Muscle layer of colon (tissue), 2 donors: ENCODE measurements around the gene CKMT1A.
"Not testable (repeated sequence)": the region's sequence is repeated elsewhere in the genome, so short reads cannot be mapped to it uniquely, and the experiment has no call there.

Experiments used
- H3K27ac ChIP-seq: one replicate; pipeline ENCODE4 v1.7.0; 2013; ENCODE audit warnings: low read depth, mild to moderate bottlenecking, low read length, moderate library complexity
- H3K27me3 ChIP-seq, 2 donors: one replicate each; pipeline ENCODE4 v1.7.0; 2013; ENCODE audit warnings: low read length in 2 of 2, mild to moderate bottlenecking in 2 of 2; ENCODE audit not compliant: insufficient read depth in 2 of 2, control insufficient read depth in 1 of 2
- H3K36me3 ChIP-seq: one replicate; pipeline ENCODE4 v1.7.0; 2013; ENCODE audit warnings: mild to moderate bottlenecking, low read length; ENCODE audit not compliant: insufficient read depth
- H3K4me1 ChIP-seq: one replicate; pipeline ENCODE4 v1.7.0; 2013; ENCODE audit warnings: mild to moderate bottlenecking, low read length; ENCODE audit not compliant: insufficient read depth
- H3K4me3 ChIP-seq, 2 donors: one replicate each; pipeline ENCODE4 v1.7.0; 2013; ENCODE audit warnings: low read length in 2 of 2, low read depth in 1 of 2, mild to moderate bottlenecking in 1 of 2, moderate library complexity in 1 of 2
- H3K9ac ChIP-seq: one replicate; pipeline ENCODE4 v1.7.0; 2013; ENCODE audit warnings: low read length
- H3K9me3 ChIP-seq: one replicate; pipeline ENCODE4 v1.7.0; 2013; ENCODE audit warnings: mild to moderate bottlenecking, low read length
- donor health status: abdominal sarcoma.
- donor health status: Adenocarcinoma of cecum.

Gene CKMT1A

DNA sequence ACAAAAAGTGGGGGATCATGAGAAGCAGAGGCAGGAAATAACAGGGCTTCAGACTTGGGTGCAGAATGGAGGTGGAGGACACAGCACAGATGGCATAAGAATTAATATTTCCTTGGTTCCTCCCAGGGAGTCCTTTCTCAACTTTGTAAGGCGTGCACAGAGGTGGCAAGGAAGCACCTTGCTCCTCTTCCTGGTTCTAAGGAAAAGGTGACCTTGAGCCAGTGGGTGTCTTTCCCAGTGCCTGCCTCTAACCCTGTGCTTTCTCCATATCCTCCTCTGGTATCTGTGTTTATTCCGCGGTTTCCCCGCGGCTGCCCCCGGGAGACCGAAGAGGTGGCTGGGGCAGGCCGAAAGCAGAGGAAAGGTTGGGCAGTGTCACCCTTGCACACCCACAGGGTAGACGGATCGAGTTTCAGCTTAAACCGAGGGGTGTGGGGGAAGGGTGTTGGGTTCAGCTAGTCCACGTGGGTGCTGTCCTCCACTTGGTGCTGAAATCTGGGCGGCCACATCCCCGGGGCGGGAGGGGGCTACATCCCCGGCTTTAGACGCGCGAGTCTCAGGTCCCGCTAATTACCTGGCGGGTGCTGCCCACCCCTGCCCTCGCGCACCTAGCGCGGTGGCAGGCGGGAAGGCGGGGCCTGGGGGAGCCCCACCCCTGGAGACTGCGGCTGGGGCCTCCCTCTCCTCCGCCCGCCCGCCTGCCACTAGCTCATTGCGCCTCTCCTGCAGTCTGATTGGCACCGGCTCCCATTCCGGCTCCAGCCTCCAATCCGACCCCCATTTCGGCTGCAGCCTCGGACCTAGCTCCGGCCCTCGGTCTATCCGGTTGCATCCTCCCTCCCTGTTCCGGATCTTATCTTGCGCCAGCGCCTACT lies at the start of gene CKMT1A:
Gene CKMT1A (plus strand): TSS at position 712 of the 875 bp plus-strand sequence. CDS start 192 bp downstream, outside the sequence.
- H3K4me3 ChIP-seq, H3K4me1 ChIP-seq, H3K9me3 ChIP-seq, H3K27me3 ChIP-seq, H3K9ac ChIP-seq, H3K36me3 ChIP-seq, H3K27ac ChIP-seq: not testable (repeated sequence)

DNA sequence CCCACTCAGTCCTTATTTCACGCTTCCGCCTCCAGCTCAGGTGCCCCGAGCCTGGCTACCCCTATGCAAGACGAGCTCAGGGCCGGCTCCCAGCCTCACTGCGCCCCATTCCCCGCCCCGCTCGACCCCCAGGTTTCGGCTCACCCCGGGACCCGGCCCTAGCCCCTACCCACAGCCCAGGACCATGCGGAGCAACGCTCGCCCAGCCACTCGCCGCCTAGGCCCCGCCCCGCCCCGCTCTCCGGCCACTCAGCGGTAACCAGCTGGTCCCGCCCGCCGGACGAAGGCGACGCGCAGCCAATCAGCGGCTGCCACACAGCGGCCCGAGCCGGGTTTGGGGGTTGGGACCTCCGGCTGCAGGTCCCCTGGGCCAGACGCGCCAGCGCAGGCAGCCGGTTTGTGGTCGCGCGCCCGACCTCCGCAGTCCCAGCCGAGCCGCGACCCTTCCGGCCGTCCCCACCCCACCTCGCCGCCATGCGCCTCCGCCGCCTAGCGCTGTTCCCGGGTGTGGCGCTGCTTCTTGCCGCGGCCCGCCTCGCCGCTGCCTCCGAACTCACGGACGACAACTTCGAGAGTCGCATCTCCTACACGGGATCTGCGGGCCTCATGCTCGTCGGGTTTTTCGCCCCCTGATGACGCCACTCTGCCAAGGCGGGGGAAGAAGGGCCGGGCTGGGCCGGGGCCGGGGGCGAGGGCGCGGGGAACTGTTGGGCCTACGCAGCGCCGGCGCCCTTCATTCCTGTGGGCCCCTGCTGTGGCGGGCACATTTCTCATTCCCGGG lies 44.8 kb upstream of the CKMT1A start, which contains the start of gene CATSPER2:
Gene CATSPER2 (minus strand): TSS at position 196 of the 781 bp plus-strand sequence. CDS start 783 bp downstream, outside the sequence.
- Histone ChIP-seq H3K4me1 (no peaks in the 10 kb centered on the region), H3K9me3 (no peaks in the 10 kb centered on the region), H3K27ac (no peak within 1 kb of the TSS), H3K27me3 (no peaks in the 10 kb centered on the region), H3K9ac (no peak within 1 kb of the TSS), H3K36me3 (peaks cover 7% of the 10 kb centered on the region), H3K4me3 (no peak within 1 kb of the TSS)

DNA sequence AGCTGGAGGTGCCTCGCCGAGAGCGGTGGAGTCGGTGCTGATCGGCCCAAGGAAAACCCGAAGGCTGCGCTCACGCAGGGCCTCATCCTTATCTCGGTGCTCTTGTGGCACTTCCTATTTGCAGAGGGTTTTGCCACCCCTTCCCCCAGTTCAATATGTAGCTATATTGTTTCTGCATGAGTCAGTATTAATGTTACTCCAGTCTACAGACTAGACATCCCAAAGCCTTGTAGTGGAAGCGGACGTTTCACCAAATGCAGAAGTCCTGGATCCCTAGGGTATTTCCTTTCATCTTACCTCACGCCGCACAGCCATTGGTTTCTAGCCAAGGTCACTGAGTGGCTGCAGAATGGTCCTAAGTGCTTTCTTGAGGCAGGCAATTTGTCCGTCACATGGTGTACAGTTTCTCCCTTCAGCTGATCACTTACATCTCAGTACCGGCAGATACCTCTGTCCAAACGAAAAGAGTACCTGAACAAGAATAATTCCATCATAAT lies 44.2 kb upstream of the CKMT1A start:
- not testable (repeated sequence) for H3K4me3 ChIP-seq, H3K9ac ChIP-seq, H3K4me1 ChIP-seq, H3K36me3 ChIP-seq, H3K27ac ChIP-seq, H3K27me3 ChIP-seq, H3K9me3 ChIP-seq

DNA sequence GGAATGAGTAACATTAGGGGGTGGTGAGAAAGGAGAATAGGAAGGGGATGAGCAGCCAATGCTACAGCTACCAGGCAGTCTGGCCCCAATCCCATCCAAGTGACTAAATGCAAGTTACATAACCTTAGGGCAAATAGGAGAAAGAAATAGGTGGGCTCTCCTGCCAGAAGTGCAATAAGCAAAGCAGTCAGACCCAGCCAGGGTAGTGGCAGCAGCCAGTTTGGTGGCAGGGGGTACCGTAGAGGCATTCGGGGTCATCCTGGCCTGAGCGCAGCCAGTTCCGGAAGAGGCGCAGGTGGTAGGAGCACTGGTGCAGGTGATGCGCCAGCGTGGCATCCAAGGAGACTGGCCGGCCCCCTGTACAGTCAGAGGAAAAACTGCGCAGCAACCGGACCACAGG lies 33.9 kb upstream of the CKMT1A start:
- not testable (repeated sequence) for H3K36me3 ChIP-seq

DNA sequence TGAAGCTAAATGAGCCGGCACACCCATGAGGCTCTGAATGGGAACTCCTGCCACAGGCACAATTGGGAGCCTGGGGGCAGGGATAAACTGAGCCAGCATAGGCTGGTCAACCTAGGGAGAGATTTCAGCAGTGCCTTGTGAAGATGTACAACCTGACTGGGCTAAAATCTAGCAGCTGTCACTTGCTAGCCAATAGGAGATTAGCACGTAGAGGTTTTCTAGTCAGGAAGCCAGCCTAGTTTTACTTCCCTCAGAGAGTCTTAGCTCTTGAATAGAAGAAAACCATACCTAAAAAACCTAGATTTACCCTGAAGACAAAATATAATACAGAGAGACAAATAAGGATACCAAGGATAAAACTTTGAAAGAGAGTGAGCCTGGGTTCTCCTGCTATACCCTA lies 31.4 kb upstream of the CKMT1A start:
- H3K4me3 ChIP-seq = not testable (repeated sequence)

More for the DNA sequence above, 33.9 kb upstream of the CKMT1A start:
- H3K27ac ChIP-seq, H3K9ac ChIP-seq, H3K9me3 ChIP-seq, H3K4me1 ChIP-seq, H3K4me3 ChIP-seq, H3K27me3 ChIP-seq: not testable (repeated sequence)

DNA sequence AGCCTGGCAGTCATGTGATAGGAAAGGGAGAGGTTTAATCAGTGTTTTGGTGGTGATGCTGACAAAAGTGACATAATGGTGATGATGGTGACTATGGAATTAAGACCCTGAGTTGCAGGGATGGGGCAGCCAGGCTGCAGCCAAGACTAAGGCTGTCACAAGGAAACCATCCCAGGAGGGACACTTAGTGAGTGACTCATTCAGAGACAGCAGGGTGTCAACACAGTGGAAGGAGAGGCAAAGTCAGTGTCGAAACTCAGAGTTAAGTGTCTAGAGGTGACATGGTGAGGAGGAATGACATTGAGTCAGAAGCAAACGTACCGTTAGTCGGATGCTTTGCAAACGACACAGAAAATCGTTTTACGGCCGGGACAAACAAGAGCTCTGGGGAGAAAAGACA lies 30.3 kb upstream of the CKMT1A start:
- not testable (repeated sequence) for H3K4me3 ChIP-seq, H3K36me3 ChIP-seq, H3K9me3 ChIP-seq, H3K4me1 ChIP-seq, H3K27ac ChIP-seq, H3K27me3 ChIP-seq, H3K9ac ChIP-seq

More for the DNA sequence above, 31.4 kb upstream of the CKMT1A start:
- not testable (repeated sequence) for H3K36me3 ChIP-seq, H3K9ac ChIP-seq, H3K27ac ChIP-seq, H3K27me3 ChIP-seq, H3K9me3 ChIP-seq, H3K4me1 ChIP-seq

DNA sequence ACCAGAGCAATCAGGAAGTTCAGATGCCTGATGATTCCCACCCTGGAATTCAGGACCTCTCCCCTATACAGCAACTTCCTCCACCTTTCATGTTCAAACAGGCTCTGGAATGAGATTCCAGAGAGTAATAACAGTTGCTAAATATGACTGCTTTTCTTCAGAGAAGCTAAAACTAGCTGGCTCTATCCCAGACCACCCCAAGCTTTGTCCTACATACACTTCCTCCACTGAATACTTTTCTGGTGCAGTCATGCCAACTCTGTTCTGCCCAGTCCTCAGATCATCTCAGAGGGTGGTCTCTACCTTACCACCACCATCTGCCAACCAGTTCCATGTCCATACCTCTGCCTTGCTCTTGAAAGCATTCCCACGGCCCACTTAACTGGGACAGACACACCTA lies 27.5 kb upstream of the CKMT1A start:
- not testable (repeated sequence) for H3K9me3 ChIP-seq, H3K27ac ChIP-seq, H3K4me1 ChIP-seq, H3K9ac ChIP-seq, H3K4me3 ChIP-seq, H3K27me3 ChIP-seq, H3K36me3 ChIP-seq

DNA sequence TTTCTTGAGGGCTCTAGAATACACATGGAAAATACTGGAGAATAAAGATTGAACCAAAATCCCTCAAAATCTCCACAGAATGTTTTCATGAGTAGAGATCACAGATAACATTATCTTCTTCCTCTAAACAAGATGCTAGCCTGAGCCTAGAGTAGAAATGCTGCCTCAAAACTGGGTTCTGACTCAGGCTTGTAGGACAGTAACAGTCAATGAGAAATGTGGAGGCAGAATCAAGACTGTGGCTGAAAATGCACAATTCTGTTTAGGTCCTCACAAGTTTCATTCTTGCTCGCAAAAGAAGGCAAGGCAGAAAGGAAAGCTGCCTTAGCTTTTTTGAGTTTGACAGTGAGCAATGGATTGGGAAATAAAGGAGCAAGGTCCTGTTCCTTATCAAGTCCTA lies 19.5 kb upstream of the CKMT1A start:
- H3K4me1 ChIP-seq, H3K27ac ChIP-seq, H3K36me3 ChIP-seq, H3K9me3 ChIP-seq, H3K27me3 ChIP-seq, H3K4me3 ChIP-seq, H3K9ac ChIP-seq: not testable (repeated sequence)

DNA sequence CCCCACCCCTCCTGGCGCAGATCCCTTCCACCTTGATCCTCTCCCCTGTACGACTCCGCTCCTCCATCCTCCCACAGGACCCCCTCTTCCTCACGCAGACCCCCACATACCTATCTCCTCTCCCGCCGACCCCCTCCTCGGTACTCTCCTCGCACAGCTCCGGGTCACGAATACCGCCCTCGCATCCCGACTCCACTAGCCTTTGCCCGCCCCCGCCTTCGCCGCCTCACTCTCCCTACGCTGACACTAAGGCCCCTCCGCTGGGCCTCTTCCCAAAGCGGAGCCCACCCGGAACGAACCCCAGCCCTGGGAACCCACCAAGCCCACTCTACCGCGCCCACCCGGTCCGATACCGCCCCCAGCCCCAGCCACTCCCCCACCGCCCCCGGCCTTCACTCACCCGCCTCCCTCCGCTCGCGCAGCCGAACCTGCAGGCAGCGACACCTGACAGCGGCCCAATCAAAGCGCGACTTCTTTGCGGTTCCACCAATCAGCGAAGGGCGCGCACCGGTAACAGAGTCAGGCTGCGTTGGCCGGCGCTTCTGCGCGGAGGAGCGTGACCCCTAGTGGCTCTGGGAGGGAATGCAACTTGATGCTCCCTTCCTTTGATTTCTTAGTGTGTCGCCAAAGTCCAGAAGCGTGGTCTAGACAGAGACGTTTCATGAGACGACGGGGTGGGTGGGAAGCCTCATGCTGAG lies 3.9 kb upstream of the CKMT1A start:
- not testable (repeated sequence) for H3K27ac ChIP-seq, H3K4me1 ChIP-seq, H3K36me3 ChIP-seq, H3K9ac ChIP-seq, H3K4me3 ChIP-seq, H3K9me3 ChIP-seq, H3K27me3 ChIP-seq

DNA sequence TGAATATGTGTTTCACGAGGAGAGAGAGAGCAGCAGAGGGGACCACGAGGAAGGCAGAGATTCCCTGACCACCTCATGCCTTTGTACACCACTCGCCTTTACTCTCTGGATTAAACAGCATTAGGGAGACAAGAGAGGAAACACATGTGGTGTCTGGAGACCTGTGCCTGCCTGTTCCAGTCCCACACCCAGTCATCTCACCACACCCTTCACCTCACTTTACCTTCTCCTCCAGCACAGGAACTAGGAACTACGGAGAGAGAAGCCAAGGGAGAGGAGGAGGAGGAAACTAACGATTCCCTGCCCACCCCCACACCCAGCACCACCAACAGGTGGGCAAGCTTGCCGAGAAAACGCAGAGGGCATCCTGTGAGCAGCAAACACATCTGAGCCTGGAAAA lies 980 bp upstream of the CKMT1A start:
- H3K27me3 ChIP-seq, H3K27ac ChIP-seq, H3K36me3 ChIP-seq, H3K9me3 ChIP-seq, H3K9ac ChIP-seq, H3K4me3 ChIP-seq, H3K4me1 ChIP-seq: not testable (repeated sequence)

DNA sequence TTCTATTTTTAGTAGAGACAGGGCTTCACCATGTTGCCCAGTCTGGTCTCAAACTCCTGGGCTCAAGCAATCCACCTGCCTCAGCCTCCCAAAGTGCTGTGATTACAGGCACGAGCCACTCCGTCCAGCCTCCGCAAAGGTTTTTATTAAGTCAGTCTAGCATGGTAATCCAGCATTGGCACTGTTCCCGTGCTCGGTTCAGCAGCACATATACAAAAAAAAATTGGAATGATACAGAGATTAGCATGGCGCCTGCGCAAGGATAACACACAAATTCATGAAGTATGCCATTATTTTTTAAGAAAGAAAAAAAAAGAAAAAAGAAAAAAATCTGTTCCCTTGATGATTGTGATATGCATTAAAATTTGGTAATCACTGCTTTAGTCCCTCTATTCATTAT lies 8.5 kb downstream of the CKMT1A start:
- Histone ChIP-seq H3K9ac (no peak overlapping the region), H3K4me3 (no peak overlapping the region), H3K27ac (no peak overlapping the region)

More for the DNA sequence above, 8.5 kb downstream of the CKMT1A start:
- Histone ChIP-seq H3K9me3 (no peaks in the 10 kb centered on the region), H3K27me3 (no peaks in the 10 kb centered on the region), H3K36me3 (no peaks in the 10 kb centered on the region), H3K4me1 (no peaks in the 10 kb centered on the region)
